Fibroblast of pulmonary artery (primary cell): Measurements from ENCODE around the gene HS3ST6.
"Not testable (repeated sequence)": the region's sequence is repeated elsewhere in the genome, so short reads cannot be mapped to it uniquely, and the experiment has no call there.

Source experiments
- DNase-seq: peaks from one replicate; pipeline ENCODE4 v3.0.0-alpha.2; 2010; ENCODE audit warnings: low read depth
- H3K4me3 ChIP-seq: replicated peaks from 2 replicates; pipeline ENCODE4 v1.5.1; 2011; ENCODE audit warnings: low read depth, mild to moderate bottlenecking, control low read depth, low read length, moderate library complexity
- CTCF ChIP-seq: IDR thresholded peaks from 2 replicates; pipeline ENCODE4 v1.5.1; 2011; ENCODE audit warnings: mild to moderate bottlenecking, control low read depth, low read length, inconsistent platforms; ENCODE audit errors: missing control alignments

Gene HS3ST6

GRCh38 chr16:1877804-1878203 is 40.4 kb downstream of the HS3ST6 start:
- DNase-seq = no peak
- H3K4me3 ChIP-seq = no peak overlapping the region
- TF ChIP-seq CTCF = no peak

- no peak overlapping the region for H3K4me3 ChIP-seq
- no peak for TF ChIP-seq CTCF
- DNase-seq = no peak
Measured at GRCh38 chr16:1877089-1877488, 41.1 kb downstream of the HS3ST6 start.

GRCh38 chr16:1876468-1876867 is 41.7 kb downstream of the HS3ST6 start:
- no peak for DNase-seq
- no peak overlapping the region for H3K4me3 ChIP-seq
- no peak for TF ChIP-seq CTCF

- not testable (repeated sequence) for DNase-seq, H3K4me3 ChIP-seq
Measured at GRCh38 chr16:1876066-1876465, 42.1 kb downstream of the HS3ST6 start.

GRCh38 chr16:1874854-1875253 is 43.4 kb downstream of the HS3ST6 start:
- H3K4me3 ChIP-seq = no peak overlapping the region
- TF ChIP-seq CTCF = no peak

GRCh38 chr16:1871974-1872635 is 46.1 kb downstream of the HS3ST6 start, which contains the start of gene MEIOB:
Gene MEIOB (minus strand): TSS chr16:1872164. CDS start chr16:1868175, 3,989 bp downstream.
- DNase-seq = no peak
- H3K4me3 ChIP-seq = peak within 1 kb of the TSS; percentile 30

More at GRCh38 chr16:1874854-1875253, 43.4 kb downstream of the HS3ST6 start:
- DNase-seq = no peak

More at GRCh38 chr16:1871974-1872635, 46.1 kb downstream of the HS3ST6 start, which contains the start of gene MEIOB:
- TF ChIP-seq CTCF = no peak
